ENCODE results near the gene GLMP.

Gene GLMP

DNA sequence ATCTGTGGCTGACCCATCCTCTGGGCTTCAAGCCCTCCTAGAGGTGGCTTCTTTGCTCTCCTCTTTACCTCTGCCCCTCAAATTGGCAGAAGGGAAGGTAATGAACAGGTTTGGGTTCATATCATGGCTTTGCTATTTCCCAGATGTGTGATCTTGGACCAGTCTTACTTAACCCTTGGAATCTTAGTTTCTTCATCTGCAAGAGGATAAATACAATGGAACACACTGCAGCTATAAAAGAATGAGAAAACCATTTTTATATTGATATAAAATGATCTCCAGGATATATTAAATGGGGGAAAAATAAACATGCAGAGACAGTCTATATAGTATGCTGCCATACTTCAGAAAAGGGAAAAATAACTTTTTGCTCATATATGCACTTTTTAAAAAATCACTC, 5.6 kb downstream of the GLMP start:
- TF ChIP-seq, protein P1, sequence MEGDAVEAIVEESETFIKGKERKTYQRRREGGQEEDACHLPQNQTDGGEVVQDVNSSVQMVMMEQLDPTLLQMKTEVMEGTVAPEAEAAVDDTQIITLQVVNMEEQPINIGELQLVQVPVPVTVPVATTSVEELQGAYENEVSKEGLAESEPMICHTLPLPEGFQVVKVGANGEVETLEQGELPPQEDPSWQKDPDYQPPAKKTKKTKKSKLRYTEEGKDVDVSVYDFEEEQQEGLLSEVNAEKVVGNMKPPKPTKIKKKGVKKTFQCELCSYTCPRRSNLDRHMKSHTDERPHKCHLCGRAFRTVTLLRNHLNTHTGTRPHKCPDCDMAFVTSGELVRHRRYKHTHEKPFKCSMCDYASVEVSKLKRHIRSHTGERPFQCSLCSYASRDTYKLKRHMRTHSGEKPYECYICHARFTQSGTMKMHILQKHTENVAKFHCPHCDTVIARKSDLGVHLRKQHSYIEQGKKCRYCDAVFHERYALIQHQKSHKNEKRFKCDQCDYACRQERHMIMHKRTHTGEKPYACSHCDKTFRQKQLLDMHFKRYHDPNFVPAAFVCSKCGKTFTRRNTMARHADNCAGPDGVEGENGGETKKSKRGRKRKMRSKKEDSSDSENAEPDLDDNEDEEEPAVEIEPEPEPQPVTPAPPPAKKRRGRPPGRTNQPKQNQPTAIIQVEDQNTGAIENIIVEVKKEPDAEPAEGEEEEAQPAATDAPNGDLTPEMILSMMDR (IDR thresholded peaks at IDR 0.05; ENCODE audit: low read depth, low read length) = no peak
- no peak for DNase-seq (ENCODE audit: low read depth in 2 of 2)
- H3K4me3 ChIP-seq (replicated peaks in 1 of 2; ENCODE audit: low read depth in 2 of 2, low read length in 2 of 2) = no peak overlapping the region

DNA sequence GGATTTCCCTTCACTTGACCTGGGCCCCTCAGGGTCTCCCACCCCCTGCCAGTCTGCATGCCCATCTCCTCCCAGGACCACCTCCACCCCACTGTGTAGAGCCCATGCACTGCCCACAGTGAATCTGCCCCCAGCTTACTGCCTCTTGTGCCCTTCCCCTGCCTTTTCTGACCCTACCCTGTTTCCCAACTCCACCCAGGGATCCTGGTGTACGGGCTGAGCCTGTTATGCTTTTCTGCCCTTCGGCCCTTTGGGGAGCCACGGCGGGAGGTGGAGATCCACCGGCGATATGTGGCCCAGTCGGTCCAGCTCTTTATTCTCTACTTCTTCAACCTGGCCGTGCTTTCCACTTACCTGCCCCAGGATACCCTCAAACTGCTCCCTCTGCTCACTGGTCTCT, 9.4 kb downstream of the GLMP start:
- TF ChIP-seq, protein P1 (IDR thresholded peaks at IDR 0.05; ENCODE audit: low read depth, low read length) = no peak
- no peak overlapping the region for H3K4me3 ChIP-seq (replicated peaks in 1 of 2; ENCODE audit: low read depth in 2 of 2, low read length in 2 of 2)
- DNase-seq (ENCODE audit: low read depth in 2 of 2) = no peak

DNA sequence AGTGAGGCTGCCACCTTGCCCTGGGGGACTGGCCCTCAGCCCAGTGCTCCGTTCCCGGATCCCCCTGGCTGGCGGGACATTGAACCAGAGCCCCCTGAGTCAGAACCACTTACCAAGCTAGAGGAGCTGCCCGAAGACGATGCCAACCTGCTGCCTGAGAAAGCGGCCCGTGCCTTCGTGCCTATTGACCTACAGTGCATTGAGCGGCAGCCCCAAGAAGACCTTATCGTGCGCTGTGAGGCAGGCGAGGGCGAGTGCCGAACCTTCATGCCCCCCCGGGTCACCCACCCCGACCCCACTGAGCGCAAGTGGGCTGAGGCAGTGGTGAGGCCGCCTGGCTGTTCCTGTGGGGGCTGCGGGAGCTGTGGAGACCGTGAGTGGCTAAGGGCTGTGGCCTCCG, 10.0 kb downstream of the GLMP start:
- TF ChIP-seq, protein P1 (IDR thresholded peaks at IDR 0.05; ENCODE audit: low read depth, low read length) = no peak
- H3K4me3 ChIP-seq (replicated peaks in 1 of 2; ENCODE audit: low read depth in 2 of 2, low read length in 2 of 2) = no peak overlapping the region
- DNase-seq (ENCODE audit: low read depth in 2 of 2) = no peak

DNA sequence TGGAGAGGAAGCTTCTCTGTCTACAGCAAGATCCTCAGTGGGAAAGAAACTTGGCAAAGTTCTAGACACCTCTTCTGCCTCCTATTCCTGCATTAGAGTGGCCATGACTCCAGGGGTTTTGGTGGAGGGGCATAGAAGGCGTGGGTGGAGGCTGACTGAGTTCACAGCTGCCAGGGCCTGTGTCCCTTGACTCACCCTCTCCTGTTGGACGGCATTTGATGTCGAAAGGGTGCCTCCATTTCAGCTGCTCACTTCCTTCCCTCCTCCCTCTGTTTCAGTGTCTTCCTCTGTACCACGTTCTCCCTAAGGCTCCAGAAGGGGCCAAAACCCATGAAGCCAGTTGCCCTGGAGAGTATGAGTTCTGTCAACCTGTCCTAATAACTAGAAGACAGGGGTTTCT, 10.7 kb downstream of the GLMP start:
- no peak overlapping the region for H3K4me3 ChIP-seq (replicated peaks in 1 of 2; ENCODE audit: low read depth in 2 of 2, low read length in 2 of 2)
- TF ChIP-seq, protein P1 (IDR thresholded peaks at IDR 0.05; ENCODE audit: low read depth, low read length) = no peak
- DNase-seq (ENCODE audit: low read depth in 2 of 2) = peak in 1 of 2 donors; percentile 17

DNA sequence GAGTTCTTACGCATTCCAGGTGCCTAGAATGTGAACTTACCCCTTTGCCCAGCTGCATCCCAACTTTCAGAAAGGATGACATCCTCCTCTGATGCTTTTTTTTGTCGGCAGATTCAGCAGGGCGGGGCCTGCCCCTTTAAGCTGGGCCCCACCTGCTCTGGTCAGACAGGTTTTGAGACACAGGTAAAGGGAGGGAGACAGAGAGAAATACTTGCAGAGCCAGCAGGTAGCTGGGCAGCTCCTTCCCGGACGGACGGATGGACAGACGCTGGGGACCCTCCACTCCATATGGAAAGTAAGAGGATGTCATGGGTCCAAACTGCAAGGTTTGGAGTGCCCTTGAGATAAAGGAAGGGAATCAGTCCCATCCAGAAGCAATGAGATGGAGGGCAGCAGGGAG, 11.4 kb downstream of the GLMP start, which contains the start of gene TMEM79:
TMEM79 (plus strand) TSS at position 214 of the 400 bp plus-strand sequence. CDS start 902 bp downstream, outside the sequence.
- TF ChIP-seq, protein P1 (IDR thresholded peaks at IDR 0.05; ENCODE audit: low read depth, low read length) = no peak
- H3K4me3 ChIP-seq (replicated peaks in 1 of 2; ENCODE audit: low read depth in 2 of 2, low read length in 2 of 2) = peak within 1 kb of the TSS; percentile 87 to 90
- no peak for DNase-seq (ENCODE audit: low read depth in 2 of 2)

DNA sequence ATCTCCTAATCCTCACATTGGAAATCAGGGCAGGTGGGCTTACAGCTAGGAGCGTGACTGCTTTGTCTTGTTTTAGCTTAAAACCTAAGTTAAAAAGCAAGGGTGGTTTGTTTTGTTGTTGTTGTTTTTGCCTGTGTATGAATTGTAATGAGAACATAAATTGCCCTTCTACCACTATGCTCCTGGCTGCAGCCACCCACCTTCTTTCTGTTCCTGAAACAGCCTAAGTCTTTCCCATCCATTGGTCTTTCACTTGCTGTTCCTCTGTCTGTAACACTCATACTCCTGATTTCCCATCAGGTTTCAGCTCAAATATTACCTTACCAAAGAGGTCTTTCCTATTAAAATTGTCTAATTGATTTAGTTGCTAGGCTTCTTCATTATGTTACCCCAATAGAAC, 12.0 kb downstream of the GLMP start:
- TF ChIP-seq, protein P1 (IDR thresholded peaks at IDR 0.05; ENCODE audit: low read depth, low read length) = no peak
- peak overlapping the region; percentile 87 to 90 for H3K4me3 ChIP-seq (replicated peaks in 1 of 2; ENCODE audit: low read depth in 2 of 2, low read length in 2 of 2)
- DNase-seq (ENCODE audit: low read depth in 2 of 2) = no peak
